GM12878 (cell line): ENCODE results near the gene GRAPL. TPM values are rescaled to one million over a fixed set of nuclear protein-coding genes. Genes with fewer than 3 reads are reported as not detected.
A peak's percentile ranks its signal among the peaks of the same experiment; 100 is the strongest.

Source experiments
- BACH1 ChIP-seq: fragments of 450-650 bp; IDR thresholded peaks from 2 replicates; pipeline ENCODE4 v1.6.1; 2017; ENCODE audit warnings: mild to moderate bottlenecking, borderline replicate concordance
- BCL11A ChIP-seq: IDR thresholded peaks from 2 replicates; pipeline ENCODE4 v1.6.1; 2011; ENCODE audit warnings: low read depth, low read length
- BHLHE40 ChIP-seq, 2 experiments: fragments of 450-650 bp in 1 of 2; IDR thresholded peaks; 2 replicates each; pipeline ENCODE4 v1.6.1; 2011 to 2017; ENCODE audit warnings: low read depth in 2 of 2, borderline replicate concordance in 1 of 2, improper control_type of control experiment in 1 of 2, low read length in 1 of 2, mild to moderate bottlenecking in 1 of 2
- BMI1 ChIP-seq: fragments of 450-650 bp; IDR thresholded peaks from 2 replicates; pipeline ENCODE4 v1.6.1; 2016; ENCODE audit warnings: mild to moderate bottlenecking, moderate library complexity, borderline replicate concordance
- IKZF2 ChIP-seq, 2 experiments: fragments of 450-650 bp; IDR thresholded peaks; 2 replicates each; pipeline ENCODE4 v1.6.1; 2017; ENCODE audit warnings: mild to moderate bottlenecking in 2 of 2, moderate library complexity in 2 of 2
- MTA3 ChIP-seq: IDR thresholded peaks from 2 replicates; pipeline ENCODE4 v1.6.1; 2012; ENCODE audit warnings: low read length, inconsistent platforms, borderline replicate concordance
- NKRF ChIP-seq: fragments of 450-650 bp; conservative IDR thresholded peaks from 2 replicates; pipeline ENCODE4 v1.6.1; 2017; ENCODE audit warnings: mild to moderate bottlenecking, moderate library complexity
- PKNOX1 ChIP-seq: fragments of 450-650 bp; IDR thresholded peaks from 2 replicates; pipeline ENCODE4 v1.6.1; 2016; ENCODE audit warnings: mild to moderate bottlenecking
- PML ChIP-seq: IDR thresholded peaks from 2 replicates; pipeline ENCODE4 v1.6.1; 2012; ENCODE audit warnings: low read length, inconsistent platforms
- POU2F2 ChIP-seq: IDR thresholded peaks from 3 replicates; pipeline ENCODE4 v1.6.1; 2011; ENCODE audit warnings: low read depth, mild to moderate bottlenecking, low read length, borderline replicate concordance
- RELB ChIP-seq: fragments of 450-650 bp; IDR thresholded peaks from 2 replicates; pipeline ENCODE4 v1.6.1; 2017; ENCODE audit warnings: low read depth, mild to moderate bottlenecking, moderate library complexity
- SKIL ChIP-seq: fragments of 450-650 bp; IDR thresholded peaks from 2 replicates; pipeline ENCODE4 v1.6.1; 2017; ENCODE audit warnings: mild to moderate bottlenecking, low read depth, inconsistent platforms; ENCODE audit not compliant: poor library complexity, severe bottlenecking
- SMAD1 ChIP-seq: fragments of 450-650 bp; IDR thresholded peaks from 2 replicates; pipeline ENCODE4 v1.6.1; 2018; ENCODE audit warnings: mild to moderate bottlenecking, low read depth; ENCODE audit not compliant: partially characterized antibody
- SMAD5 ChIP-seq: IDR thresholded peaks from 2 replicates; pipeline ENCODE4 v1.6.1; 2016; ENCODE audit warnings: antibody characterized with exemption, low read depth
- TCF12 ChIP-seq: IDR thresholded peaks from 2 replicates; pipeline ENCODE4 v1.6.1; 2011; ENCODE audit warnings: low read depth, mild to moderate bottlenecking, low read length
- TCF3 ChIP-seq: IDR thresholded peaks from 2 replicates; pipeline ENCODE4 v1.6.1; 2012; ENCODE audit warnings: low read depth, mild to moderate bottlenecking, low read length, borderline replicate concordance; ENCODE audit not compliant: insufficient read depth
- ZNF687 ChIP-seq: fragments of 450-650 bp; IDR thresholded peaks from 2 replicates; pipeline ENCODE4 v1.6.1; 2017; ENCODE audit warnings: mild to moderate bottlenecking, moderate library complexity
- polyA plus RNA-seq, 11 experiments: library from polyadenylated mRNA; depleted of rRNA in 4 of 11; unstranded in 6 of 11; stranded (reverse) in 5 of 11; fragments of >200 nt; fragmentation: Nextera tagmentation in 4 of 11; fragmentation: Illumina TruSeq in 1 of 11; extraction: Ambion mirVana in 4 of 11; extraction: Trizol in 1 of 11; gene quantifications; 1 replicate in 1 of 11; 2 replicates in 10 of 11; pipeline versions ENCODE4 v1.2.1 to v1.2.3, GENCODE V29; 2011 to 2016; ENCODE audit warnings: inconsistent platforms in 2 of 11, missing spikeins in 2 of 11, low read depth in 1 of 11
- total RNA-seq, 4 experiments: library from RNA; depleted of rRNA in 3 of 4; stranded (reverse); fragments of >200 nt in 3 of 4; fragmentation: Illumina TruSeq in 1 of 4; extraction: Trizol in 1 of 4; gene quantifications; 2 replicates each; pipeline versions ENCODE4 v1.2.1 to v1.2.3, GENCODE V29; 2013 to 2021

GRAPL gene
- total and polyA plus RNA-seq, 10 of the 15 experiments (the other 5 are each of a cell fraction or from before 2014, with no cell fraction given), result 1.5 to 63.2 (median 14.4) TPM

DNA sequence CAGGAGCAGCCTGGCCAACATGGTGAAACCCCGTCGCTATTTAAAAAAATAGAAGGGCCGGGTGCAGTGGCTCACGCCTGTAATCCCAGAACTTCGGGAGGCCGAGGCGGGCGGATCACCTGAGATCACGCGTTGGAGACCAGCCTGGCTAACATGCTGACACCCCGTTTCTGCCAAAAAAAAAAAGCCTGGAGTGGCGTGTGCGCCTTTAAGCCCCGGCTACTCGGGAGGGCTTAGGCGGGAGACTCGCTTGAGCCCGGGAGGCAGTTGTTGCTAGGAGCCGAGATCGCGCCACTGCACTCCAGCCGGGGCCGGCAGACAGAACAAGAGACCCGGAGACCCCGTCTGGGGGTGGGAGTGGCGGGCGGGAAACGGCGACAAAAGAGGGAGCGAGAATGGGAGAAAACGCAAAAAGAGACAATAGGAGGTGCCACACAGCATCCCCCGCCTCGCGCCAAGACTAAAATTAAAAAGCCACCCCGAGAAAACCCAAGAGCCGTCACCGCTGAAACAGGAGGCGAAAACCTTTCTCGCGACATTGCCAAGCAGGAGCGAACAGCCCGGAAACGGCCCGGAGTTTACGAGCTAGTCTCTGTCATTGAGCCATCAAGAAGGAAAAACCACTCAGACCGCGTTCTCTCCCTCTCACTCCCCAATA, 15.5 kb upstream of the GRAPL start (continued):
- TF ChIP-seq BACH1, result peak; percentile 100
- TF ChIP-seq NKRF, result 0 out of 2 replicates have a peak, but pooled peaks have one; percentile 28
- peak; percentile 29 for TF ChIP-seq SKIL
- peak; percentile 91 for TF ChIP-seq SMAD5
- TF ChIP-seq ZNF687, result peak; percentile 99
- TF ChIP-seq SMAD1, result peak; percentile 98
- peak in 1 of 2 experiments; percentile 4; a peak in 2 of 4 replicates for TF ChIP-seq BHLHE40 (IDR thresholded peaks at IDR 0.05; ENCODE audit: borderline replicate concordance in 1 of 2, low read depth in 2 of 2, low read length in 1 of 2)
- 0 out of 2 replicates have a peak, but pooled peaks have one; percentile 34 for TF ChIP-seq TCF12
- TF ChIP-seq PML, result peak; percentile 70
- peak; percentile 63; the same call in 1 of the 2 replicates for TF ChIP-seq BCL11A
- 0 out of 2 replicates have a peak, but pooled peaks have one; percentile 53 for TF ChIP-seq MTA3
- TF ChIP-seq POU2F2, result peak; percentile 78; the same call in 2 of the 3 replicates
- TF ChIP-seq TCF3, result peak; percentile 51; the same call in 1 of the 2 replicates
- peak; percentile 37; the same call in 1 of the 2 replicates for TF ChIP-seq RELB
- peak; percentile 92 for TF ChIP-seq BMI1
- TF ChIP-seq IKZF2 (IDR thresholded peaks at IDR 0.05), result peak; percentile 77 to 81; a peak in 3 of 4 replicates
- peak; percentile 60; the same call in 1 of the 2 replicates for TF ChIP-seq PKNOX1
